IPS-20b (cell line): ENCODE data around the gene TAS2R60.

ENCODE experiments used
- H3K27ac ChIP-seq: one replicate; pipeline ENCODE4 v1.5.1; 2013; ENCODE audit warnings: low read length
- H3K27me3 ChIP-seq: 2 replicates; pipeline ENCODE4 v1.6.1; 2013; ENCODE audit warnings: mild to moderate bottlenecking, low read length, inconsistent platforms; ENCODE audit not compliant: insufficient read depth
- H3K36me3 ChIP-seq: 2 replicates; pipeline ENCODE4 v1.6.1; 2013; ENCODE audit warnings: low read depth, mild to moderate bottlenecking, inconsistent platforms, low read length, moderate library complexity; ENCODE audit not compliant: insufficient read depth
- H3K4me1 ChIP-seq: 2 replicates; pipeline ENCODE4 v1.6.1; 2013; ENCODE audit warnings: mild to moderate bottlenecking, control low read depth, inconsistent platforms, low read length, moderate library complexity; ENCODE audit not compliant: insufficient read depth
- H3K4me3 ChIP-seq: 2 replicates; pipeline ENCODE4 v1.5.1; 2013; ENCODE audit warnings: mild to moderate bottlenecking, low read length, inconsistent platforms
- H3K9ac ChIP-seq: 2 replicates; pipeline ENCODE4 v1.6.1; 2013; ENCODE audit warnings: low read depth, mild to moderate bottlenecking, inconsistent platforms, low read length, moderate library complexity
- H3K9me3 ChIP-seq: 2 replicates; pipeline ENCODE4 v1.6.1; 2013; ENCODE audit warnings: mild to moderate bottlenecking, low read depth, low read length, inconsistent platforms; ENCODE audit not compliant: insufficient read depth

The TAS2R60 gene, protein sequence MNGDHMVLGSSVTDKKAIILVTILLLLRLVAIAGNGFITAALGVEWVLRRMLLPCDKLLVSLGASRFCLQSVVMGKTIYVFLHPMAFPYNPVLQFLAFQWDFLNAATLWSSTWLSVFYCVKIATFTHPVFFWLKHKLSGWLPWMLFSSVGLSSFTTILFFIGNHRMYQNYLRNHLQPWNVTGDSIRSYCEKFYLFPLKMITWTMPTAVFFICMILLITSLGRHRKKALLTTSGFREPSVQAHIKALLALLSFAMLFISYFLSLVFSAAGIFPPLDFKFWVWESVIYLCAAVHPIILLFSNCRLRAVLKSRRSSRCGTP

DNA sequence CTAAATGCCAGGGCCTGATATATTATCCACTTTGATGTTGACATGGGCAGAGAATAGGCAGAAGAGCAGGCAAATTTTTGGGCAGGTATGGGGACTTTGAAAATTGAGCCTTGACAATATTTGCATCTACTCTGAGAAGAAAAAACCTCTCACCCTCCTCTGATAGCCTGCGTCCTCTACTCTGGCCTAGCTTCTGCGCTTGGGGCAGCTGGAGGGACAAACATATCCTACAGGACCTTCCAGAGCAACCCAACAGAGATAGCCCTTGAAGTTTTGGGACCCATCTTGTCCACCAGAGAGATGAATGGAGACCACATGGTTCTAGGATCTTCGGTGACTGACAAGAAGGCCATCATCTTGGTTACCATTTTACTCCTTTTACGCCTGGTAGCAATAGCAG lies at the start of gene TAS2R60:
Gene TAS2R60, plus strand, starts transcription at position 301 of the 400 bp plus-strand sequence. Its CDS starts 0 bp downstream, at position 301.
- Histone ChIP-seq H3K4me3 (no peak within 1 kb of the TSS), H3K27me3 (no peaks in the 10 kb centered on the region), H3K36me3 (no peaks in the 10 kb centered on the region), H3K4me1 (peaks cover 8% of the 10 kb centered on the region; the same call in 1 of the 2 replicates), H3K27ac (no peak within 1 kb of the TSS), H3K9ac (no peak within 1 kb of the TSS), H3K9me3 (no peaks in the 10 kb centered on the region)

DNA sequence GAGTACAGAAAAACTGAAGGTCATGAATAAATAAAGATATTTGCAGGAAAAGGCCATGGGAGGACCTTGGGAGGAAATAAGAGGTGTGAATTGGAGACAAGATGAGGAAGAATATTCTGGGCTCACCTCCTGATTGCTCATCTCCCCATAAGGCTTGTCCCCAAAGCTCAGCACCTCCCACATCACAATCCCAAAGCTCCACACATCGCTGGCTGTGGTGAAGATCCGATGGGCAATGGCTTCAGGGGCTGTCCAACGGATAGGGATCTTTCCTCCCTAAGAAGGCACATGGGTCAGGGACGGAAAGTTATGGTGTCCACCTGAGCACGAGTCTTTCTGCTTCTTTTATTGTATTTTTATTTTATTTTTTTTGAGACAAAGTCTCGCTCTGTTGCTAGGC lies 49.2 kb upstream of the TAS2R60 start:
- H3K9ac ChIP-seq, result no peak overlapping the region
- no peaks in the 10 kb centered on the region for H3K9me3 ChIP-seq
- H3K4me3 ChIP-seq, result no peak overlapping the region
- no peaks in the 10 kb centered on the region for H3K4me1 ChIP-seq
- no peak overlapping the region for H3K27ac ChIP-seq
- peaks cover 98% of the 10 kb centered on the region for H3K36me3 ChIP-seq
- no peaks in the 10 kb centered on the region for H3K27me3 ChIP-seq

- Histone ChIP-seq H3K36me3 (peaks cover 98% of the 10 kb centered on the region), H3K27ac (no peak overlapping the region), H3K9me3 (no peaks in the 10 kb centered on the region)
Measured at GRCh38 chr7:143394777-143395176, 48.5 kb upstream of the TAS2R60 start.

DNA sequence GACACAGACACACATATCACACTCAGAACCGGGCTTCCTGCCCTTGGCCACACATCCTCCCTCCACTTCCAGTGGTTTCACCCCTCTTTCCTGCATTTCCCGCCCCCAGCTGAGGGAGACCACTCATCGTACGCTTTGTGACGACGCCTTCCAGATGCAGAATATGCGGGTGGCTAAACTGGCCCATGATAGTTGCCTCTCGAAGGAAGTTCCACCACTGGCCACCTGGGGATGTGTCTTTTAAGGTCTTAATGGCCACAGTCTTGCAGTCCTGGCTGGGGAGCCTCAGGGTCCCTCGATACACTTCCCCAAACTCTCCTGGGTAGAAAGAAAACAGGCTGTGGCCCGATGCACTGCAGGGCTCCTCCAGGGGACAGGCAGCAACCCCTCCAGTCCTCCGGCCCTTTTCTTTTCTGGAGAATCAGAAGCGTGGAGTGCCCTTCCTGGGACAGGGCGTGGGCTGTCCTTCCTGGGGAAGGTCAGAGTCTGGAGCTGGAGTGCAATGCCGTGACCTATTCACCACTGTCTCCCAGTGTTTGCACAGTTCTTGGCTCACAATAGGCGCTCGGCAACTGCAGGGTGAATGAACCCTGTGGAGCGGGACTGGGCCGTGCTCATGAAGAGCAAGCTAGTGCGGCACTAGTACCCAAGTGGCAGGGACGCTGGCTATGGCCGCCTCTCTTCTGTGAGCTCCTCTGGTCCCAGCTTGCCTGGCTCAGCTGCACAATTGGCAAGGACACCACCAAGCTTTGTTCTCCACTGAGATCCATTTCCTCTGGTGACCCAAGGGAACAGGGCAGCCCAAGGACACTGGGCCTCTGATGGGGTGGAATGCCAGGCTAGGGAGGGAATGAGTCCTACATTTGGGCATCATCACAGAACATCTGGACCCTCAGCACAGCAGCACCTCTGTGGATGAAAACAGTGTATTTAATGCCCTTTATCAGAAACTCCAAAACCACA lies 47.8 kb upstream of the TAS2R60 start:
- Histone ChIP-seq H3K9me3 (no peaks in the 10 kb centered on the region), H3K4me1 (no peaks in the 10 kb centered on the region), H3K4me3 (no peak overlapping the region), H3K36me3 (peaks cover 98% of the 10 kb centered on the region), H3K9ac (no peak overlapping the region), H3K27me3 (no peaks in the 10 kb centered on the region), H3K27ac (no peak overlapping the region)

More at GRCh38 chr7:143394777-143395176, 48.5 kb upstream of the TAS2R60 start:
- H3K9ac ChIP-seq, result no peak overlapping the region
- H3K27me3 ChIP-seq, result no peaks in the 10 kb centered on the region
- no peaks in the 10 kb centered on the region for H3K4me1 ChIP-seq
- no peak overlapping the region for H3K4me3 ChIP-seq

GRCh38 chr7:143396182-143396581 lies 47.1 kb upstream of the TAS2R60 start:
- H3K36me3 ChIP-seq, result peaks cover 98% of the 10 kb centered on the region
- no peaks in the 10 kb centered on the region for H3K4me1 ChIP-seq
- H3K9me3 ChIP-seq, result no peaks in the 10 kb centered on the region
- H3K9ac ChIP-seq, result no peak overlapping the region
- no peak overlapping the region for H3K27ac ChIP-seq
- H3K4me3 ChIP-seq, result no peak overlapping the region
- H3K27me3 ChIP-seq, result no peaks in the 10 kb centered on the region

- no peak overlapping the region for H3K9ac ChIP-seq
- H3K4me3 ChIP-seq, result no peak overlapping the region
- H3K27ac ChIP-seq, result no peak overlapping the region
- H3K4me1 ChIP-seq, result no peaks in the 10 kb centered on the region
- peaks cover 98% of the 10 kb centered on the region for H3K36me3 ChIP-seq
- H3K27me3 ChIP-seq, result no peaks in the 10 kb centered on the region
- no peaks in the 10 kb centered on the region for H3K9me3 ChIP-seq
Measured at GRCh38 chr7:143396625-143397556, 46.4 kb upstream of the TAS2R60 start.

GRCh38 chr7:143397710-143398530 lies 45.3 kb upstream of the TAS2R60 start:
- Histone ChIP-seq H3K9me3 (no peaks in the 10 kb centered on the region), H3K27me3 (no peaks in the 10 kb centered on the region), H3K36me3 (peaks cover 97% of the 10 kb centered on the region), H3K27ac (no peak overlapping the region), H3K9ac (no peak overlapping the region), H3K4me1 (no peaks in the 10 kb centered on the region), H3K4me3 (no peak overlapping the region)

GRCh38 chr7:143398616-143399015 lies 44.6 kb upstream of the TAS2R60 start:
- Histone ChIP-seq H3K9me3 (no peaks in the 10 kb centered on the region), H3K36me3 (peaks cover 94% of the 10 kb centered on the region), H3K9ac (no peak overlapping the region), H3K27me3 (no peaks in the 10 kb centered on the region), H3K4me3 (no peak overlapping the region), H3K27ac (no peak overlapping the region), H3K4me1 (no peaks in the 10 kb centered on the region)

GRCh38 chr7:143399151-143399550 lies 44.1 kb upstream of the TAS2R60 start:
- H3K27ac ChIP-seq, result no peak overlapping the region
- no peak overlapping the region for H3K4me3 ChIP-seq
- no peak overlapping the region for H3K9ac ChIP-seq
- H3K9me3 ChIP-seq, result no peaks in the 10 kb centered on the region
- H3K27me3 ChIP-seq, result no peaks in the 10 kb centered on the region
- H3K36me3 ChIP-seq, result peaks cover 92% of the 10 kb centered on the region
- no peaks in the 10 kb centered on the region for H3K4me1 ChIP-seq

- Histone ChIP-seq H3K36me3 (peaks cover 91% of the 10 kb centered on the region), H3K27ac (no peak overlapping the region), H3K9ac (no peak overlapping the region), H3K4me3 (no peak overlapping the region), H3K4me1 (no peaks in the 10 kb centered on the region), H3K9me3 (no peaks in the 10 kb centered on the region), H3K27me3 (no peaks in the 10 kb centered on the region)
Measured at GRCh38 chr7:143399642-143400041, 43.6 kb upstream of the TAS2R60 start.
